CD4-positive, CD25-positive, alpha-beta regulatory T cell (primary cell): Measurements from ENCODE around the gene BRK1. TPM values are rescaled to one million over a fixed set of nuclear protein-coding genes. Genes with fewer than 3 reads are reported as not detected.
"Not testable (repeated sequence)": the region's sequence is repeated elsewhere in the genome, so short reads cannot be mapped to it uniquely, and the experiment has no call there.

ENCODE experiments used
- ATAC-seq, 2 donors: fragments of 150-1000 bp; cut with Tn5 transposase; one replicate each; pipeline ENCODE4 v1.10.0; 2021; ENCODE audit warnings: low read depth in 2 of 2, moderate number of reproducible peaks in 2 of 2, moderate library complexity in 1 of 2
- DNase-seq, 3 donors: peaks; one replicate each; pipeline versions ENCODE4 v3.0.0 to v3.0.0-alpha.2; 2012 to 2022; ENCODE audit warnings: mixed read lengths in 1 of 3
- H3K27ac ChIP-seq: one replicate; pipeline ENCODE4 v1.7.0; 2013; ENCODE audit warnings: mild to moderate bottlenecking, low read length; ENCODE audit not compliant: insufficient read depth, poor library complexity, severe bottlenecking
- H3K27me3 ChIP-seq: one replicate; pipeline ENCODE4 v1.7.0; 2013; ENCODE audit warnings: low read length; ENCODE audit not compliant: control insufficient read depth, insufficient read depth
- H3K36me3 ChIP-seq: one replicate; pipeline ENCODE4 v1.7.0; 2013; ENCODE audit warnings: mild to moderate bottlenecking, low read length, moderate library complexity; ENCODE audit not compliant: control insufficient read depth, insufficient read depth
- H3K4me1 ChIP-seq: 2 replicates; pipeline ENCODE4 v1.7.0; 2013; ENCODE audit warnings: mild to moderate bottlenecking, low read length; ENCODE audit not compliant: insufficient read depth, control insufficient read depth, poor library complexity, severe bottlenecking
- H3K4me3 ChIP-seq: one replicate; pipeline ENCODE4 v1.7.0; 2013; ENCODE audit warnings: low read depth, mild to moderate bottlenecking, low read length, moderate library complexity
- H3K9me3 ChIP-seq, 2 experiments: 1 replicate in 1 of 2; 2 replicates in 1 of 2; pipeline ENCODE4 v1.7.0; 2013; ENCODE audit warnings: low read length in 2 of 2, mild to moderate bottlenecking in 1 of 2, moderate library complexity in 1 of 2; ENCODE audit not compliant: control insufficient read depth in 2 of 2
- H3K27ac Mint-ChIP-seq, 3 donors: one replicate each; pipeline ENCODE4 v1.8.0; 2020 to 2022; ENCODE audit warnings: mild to moderate bottlenecking in 3 of 3, mixed read lengths in 3 of 3, moderate library complexity in 2 of 3
- H3K27me3 Mint-ChIP-seq: one replicate; pipeline ENCODE4 v1.8.0; 2022; ENCODE audit warnings: mild to moderate bottlenecking, mixed read lengths
- H3K36me3 Mint-ChIP-seq: one replicate; pipeline ENCODE4 v1.8.0; 2020; ENCODE audit warnings: mixed read lengths
- H3K4me1 Mint-ChIP-seq, 4 donors: one replicate each; pipeline ENCODE4 v1.8.0; 2020 to 2022; ENCODE audit warnings: mixed read lengths in 4 of 4, mild to moderate bottlenecking in 1 of 4
- H3K4me3 Mint-ChIP-seq, 4 donors: one replicate each; pipeline ENCODE4 v1.8.0; 2020 to 2022; ENCODE audit warnings: mild to moderate bottlenecking in 4 of 4, mixed read lengths in 4 of 4, moderate library complexity in 3 of 4
- H3K9me3 Mint-ChIP-seq, 7 donors: one replicate each; pipeline ENCODE4 v1.8.0; 2020 to 2022; ENCODE audit warnings: mixed read lengths in 7 of 7, mild to moderate bottlenecking in 3 of 7, moderate library complexity in 2 of 7
- polyA plus RNA-seq, 4 donors: library from polyadenylated mRNA; unstranded; fragments of 300-500 nt; fragmentation: Illumina TruSeq; gene quantifications; one replicate each; pipeline ENCODE4 v1.2.3, GENCODE V29; 2021
- total RNA-seq: library from RNA; stranded (reverse); gene quantifications from one replicate; pipeline ENCODE4 v1.2.3, GENCODE V29; 2022

The BRK1 gene
- total and polyA plus RNA-seq, 5 donors from 2014 or later, result 61.9 to 275 (median 230) TPM

DNA sequence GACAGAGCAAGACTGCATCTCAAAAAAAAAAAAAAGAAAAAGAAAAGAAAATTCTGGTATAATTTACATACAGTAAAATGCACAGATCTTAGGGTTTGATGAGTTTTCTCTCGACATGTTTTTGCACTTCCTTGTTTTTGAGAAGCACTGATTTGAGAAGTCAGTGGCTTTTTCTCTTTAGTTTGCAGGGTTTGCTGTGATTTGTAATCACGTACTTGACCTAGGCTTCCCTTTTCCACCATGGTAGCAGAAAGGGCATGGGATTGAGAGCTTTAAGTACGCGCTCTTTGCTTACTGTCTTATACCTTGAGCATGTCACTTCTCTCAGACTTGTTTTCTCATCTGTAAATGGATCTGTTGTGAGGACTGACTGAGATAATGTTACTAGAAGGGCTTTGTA is 30.2 kb downstream of the BRK1 start:
- Histone ChIP-seq H3K4me1 (peaks cover 29% of the 10 kb centered on the region), H3K27ac (no peak overlapping the region)
- H3K4me1 Mint-ChIP-seq, result peaks cover 5 to 51% (median 31%) of the 10 kb centered on the region in 4 donors

GRCh38 chr3:10149226-10149625 is 33.8 kb downstream of the BRK1 start:
- Mint-ChIP-seq H3K4me3 (peak overlapping the region in 1 of 4 donors; percentile 68), H3K36me3 (peaks cover 36% of the 10 kb centered on the region), H3K9me3 (no peaks in the 10 kb centered on the region), H3K27me3 (no peaks in the 10 kb centered on the region), H3K27ac (no peak overlapping the region), H3K4me1 (peaks cover 5 to 33% (median 18%) of the 10 kb centered on the region in 4 donors)
- H3K36me3 ChIP-seq, result peaks cover 61% of the 10 kb centered on the region
- DNase-seq (no peak), ATAC-seq (no peak)
- no peaks in the 10 kb centered on the region for H3K27me3 ChIP-seq
- no peak overlapping the region for H3K4me3 ChIP-seq
- H3K4me1 ChIP-seq, result peaks cover 10% of the 10 kb centered on the region
- no peaks in the 10 kb centered on the region for H3K9me3 ChIP-seq
- H3K27ac ChIP-seq, result no peak overlapping the region

More for the DNA sequence above, 30.2 kb downstream of the BRK1 start:
- ATAC-seq, result no peak
- peak overlapping the region; percentile 56 to 76 (median 68) for H3K27ac Mint-ChIP-seq
- H3K4me3 Mint-ChIP-seq, result peak overlapping the region; percentile 70 to 86 (median 78)
- H3K9me3 Mint-ChIP-seq, result peaks cover 0 to 5% (median 0%) of the 10 kb centered on the region in 7 donors
- Histone ChIP-seq H3K9me3 (no peaks in the 10 kb centered on the region), H3K36me3 (peaks cover 33% of the 10 kb centered on the region), H3K27me3 (no peaks in the 10 kb centered on the region), H3K4me3 (peak overlapping the region; percentile 70)
- peaks cover 25% of the 10 kb centered on the region for H3K36me3 Mint-ChIP-seq
- no peak for DNase-seq
- peaks cover 5% of the 10 kb centered on the region for H3K27me3 Mint-ChIP-seq

- Histone ChIP-seq H3K36me3 (peaks cover 67% of the 10 kb centered on the region), H3K27me3 (no peaks in the 10 kb centered on the region), H3K4me3 (no peak overlapping the region), H3K27ac (no peak overlapping the region), H3K9me3 (no peaks in the 10 kb centered on the region), H3K4me1 (peaks cover 7% of the 10 kb centered on the region)
- no peak overlapping the region for H3K4me3 Mint-ChIP-seq
- no peak for ATAC-seq
- peaks cover 32% of the 10 kb centered on the region for H3K36me3 Mint-ChIP-seq
- no peak overlapping the region for H3K27ac Mint-ChIP-seq
- no peaks in the 10 kb centered on the region for H3K9me3 Mint-ChIP-seq
- H3K4me1 Mint-ChIP-seq, result peaks cover 5 to 19% (median 12%) of the 10 kb centered on the region in 4 donors
- no peak for DNase-seq
- H3K27me3 Mint-ChIP-seq, result no peaks in the 10 kb centered on the region
Measured at GRCh38 chr3:10150987-10151386, 35.5 kb downstream of the BRK1 start.

GRCh38 chr3:10154335-10155122 is 39.1 kb downstream of the BRK1 start:
- H3K4me1 ChIP-seq, result no peaks in the 10 kb centered on the region
- H3K4me3 ChIP-seq, result no peak overlapping the region
- Mint-ChIP-seq H3K27ac (peak overlapping the region in 2 of 3 donors; percentile 42 to 60), H3K27me3 (no peaks in the 10 kb centered on the region), H3K9me3 (no peaks in the 10 kb centered on the region), H3K4me3 (no peak overlapping the region), H3K4me1 (peaks cover 0 to 7% (median 5%) of the 10 kb centered on the region in 4 donors), H3K36me3 (peaks cover 29% of the 10 kb centered on the region)
- no peaks in the 10 kb centered on the region for H3K9me3 ChIP-seq
- no peaks in the 10 kb centered on the region for H3K27me3 ChIP-seq
- ATAC-seq, result no peak
- DNase-seq, result no peak
- peaks cover 45% of the 10 kb centered on the region for H3K36me3 ChIP-seq
- no peak overlapping the region for H3K27ac ChIP-seq

GRCh38 chr3:10155123-10155472 is 39.6 kb downstream of the BRK1 start:
- Mint-ChIP-seq H3K27ac (peak overlapping the region in 1 of 3 donors; percentile 60), H3K4me3 (no peak overlapping the region)
- peaks cover 40% of the 10 kb centered on the region for H3K36me3 ChIP-seq

DNA sequence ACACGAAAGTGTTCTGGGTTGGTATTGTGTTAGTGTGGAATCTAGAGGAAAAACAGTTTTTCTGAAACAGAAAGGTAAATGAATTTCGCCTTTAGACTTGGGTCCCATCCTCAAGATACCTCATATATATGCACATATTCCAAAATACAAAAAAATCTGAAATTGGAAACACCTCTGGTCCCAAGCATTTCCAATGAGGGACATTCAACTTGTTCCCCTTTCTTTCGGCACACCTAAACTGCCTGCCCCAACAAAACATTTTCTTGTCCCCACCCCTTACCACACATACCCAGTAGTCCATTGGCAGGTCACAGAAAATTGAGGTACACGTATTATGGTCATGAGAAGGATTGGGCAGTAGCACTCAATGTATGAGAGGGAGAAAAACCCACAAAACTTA is 40.2 kb downstream of the BRK1 start:
- Mint-ChIP-seq H3K4me1 (peaks cover 0 to 1% (median 0%) of the 10 kb centered on the region in 4 donors), H3K4me3 (no peak overlapping the region), H3K27me3 (no peaks in the 10 kb centered on the region), H3K27ac (peak overlapping the region in 1 of 3 donors; percentile 60), H3K9me3 (no peaks in the 10 kb centered on the region), H3K36me3 (peaks cover 18% of the 10 kb centered on the region)
- H3K4me1 ChIP-seq, result no peaks in the 10 kb centered on the region
- H3K27ac ChIP-seq, result no peak overlapping the region
- H3K4me3 ChIP-seq, result no peak overlapping the region
- H3K27me3 ChIP-seq, result no peaks in the 10 kb centered on the region
- ATAC-seq (no peak), DNase-seq (no peak)
- peaks cover 34% of the 10 kb centered on the region for H3K36me3 ChIP-seq
- no peaks in the 10 kb centered on the region for H3K9me3 ChIP-seq

More at GRCh38 chr3:10155123-10155472, 39.6 kb downstream of the BRK1 start:
- no peak for ATAC-seq
- peaks cover 0 to 3% (median under 1%) of the 10 kb centered on the region in 4 donors for H3K4me1 Mint-ChIP-seq
- Histone ChIP-seq H3K27ac (no peak overlapping the region), H3K4me1 (no peaks in the 10 kb centered on the region), H3K4me3 (no peak overlapping the region), H3K9me3 (no peaks in the 10 kb centered on the region), H3K27me3 (no peaks in the 10 kb centered on the region)
- peaks cover 24% of the 10 kb centered on the region for H3K36me3 Mint-ChIP-seq
- no peaks in the 10 kb centered on the region for H3K9me3 Mint-ChIP-seq
- H3K27me3 Mint-ChIP-seq, result no peaks in the 10 kb centered on the region
- DNase-seq, result no peak

DNA sequence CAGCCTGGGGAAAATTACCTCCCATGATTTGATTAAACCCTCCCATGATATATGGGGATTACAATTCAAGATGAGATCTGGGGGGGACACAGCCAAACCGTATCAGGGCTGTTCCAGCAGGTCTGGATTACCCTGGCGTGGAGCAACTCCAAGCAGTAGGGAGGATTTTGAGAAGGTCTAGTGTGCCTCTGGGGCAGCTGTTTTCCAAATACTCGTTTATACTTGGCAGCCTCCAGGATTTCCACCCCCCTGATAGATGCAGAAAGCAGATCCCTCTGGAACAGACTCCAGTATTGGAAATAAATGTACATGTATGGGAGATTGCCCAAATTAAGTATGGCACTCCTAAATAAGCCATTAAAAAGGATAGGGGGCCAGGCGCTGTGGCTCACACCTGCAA is 41.6 kb downstream of the BRK1 start:
- no peaks in the 10 kb centered on the region for H3K27me3 ChIP-seq
- Mint-ChIP-seq H3K27me3 (no peaks in the 10 kb centered on the region), H3K4me3 (no peak overlapping the region), H3K36me3 (peaks cover 7% of the 10 kb centered on the region), H3K4me1 (no peaks in the 10 kb centered on the region), H3K9me3 (no peaks in the 10 kb centered on the region), H3K27ac (no peak overlapping the region)
- peaks cover 22% of the 10 kb centered on the region for H3K36me3 ChIP-seq
- H3K9me3 ChIP-seq, result no peaks in the 10 kb centered on the region
- DNase-seq (no peak), ATAC-seq (no peak)
- H3K4me3 ChIP-seq, result no peak overlapping the region
- H3K4me1 ChIP-seq, result no peaks in the 10 kb centered on the region
- no peak overlapping the region for H3K27ac ChIP-seq

GRCh38 chr3:10158555-10158954 is 43.1 kb downstream of the BRK1 start:
- ATAC-seq, H3K9me3 ChIP-seq, H3K4me3 Mint-ChIP-seq, H3K27me3 Mint-ChIP-seq, H3K36me3 ChIP-seq, H3K27me3 ChIP-seq, DNase-seq, H3K4me3 ChIP-seq, H3K4me1 Mint-ChIP-seq, H3K27ac Mint-ChIP-seq, H3K36me3 Mint-ChIP-seq, H3K4me1 ChIP-seq, H3K9me3 Mint-ChIP-seq, H3K27ac ChIP-seq: not testable (repeated sequence)
